Forelimb muscle (tissue), 1 donor: ENCODE data around the gene PSMB7. TPM values are rescaled to one million over a fixed set of nuclear protein-coding genes. Genes with fewer than 3 reads are reported as not detected.

Experiments
- DNase-seq: peaks from one replicate; pipeline ENCODE4 v3.0.0-alpha.2; 2013; ENCODE audit warnings: low read depth
- polyA plus RNA-seq: library from polyadenylated mRNA; unstranded; fragments of 120-200 nt; gene quantifications from one replicate; pipeline ENCODE4 v1.2.1, GENCODE V29; 2013; ENCODE audit not compliant: insufficient read length

PSMB7 gene
- polyA plus RNA-seq = 177 TPM

- DNase-seq = peak; percentile 70
Measured at GRCh38 chr9:124415102-124415851, at the start of gene PSMB7. Gene PSMB7 (minus strand): TSS chr9:124415442. CDS start chr9:124415425, 17 bp downstream.

- no peak for DNase-seq
Measured at GRCh38 chr9:124462739-124463138, 47.5 kb upstream of the PSMB7 start.

GRCh38 chr9:124458441-124458840, 43.2 kb upstream of the PSMB7 start:
- DNase-seq = no peak

- DNase-seq = no peak
Measured at GRCh38 chr9:124457887-124458431, 42.7 kb upstream of the PSMB7 start.

GRCh38 chr9:124457079-124457886, 42.0 kb upstream of the PSMB7 start:
- DNase-seq = no peak

- no peak for DNase-seq
Measured at GRCh38 chr9:124456341-124457078, 41.3 kb upstream of the PSMB7 start.

GRCh38 chr9:124455820-124456219, 40.6 kb upstream of the PSMB7 start:
- no peak for DNase-seq

GRCh38 chr9:124454791-124455443, 39.7 kb upstream of the PSMB7 start:
- DNase-seq = no peak

- no peak for DNase-seq
Measured at GRCh38 chr9:124454296-124454695, 39.1 kb upstream of the PSMB7 start.

- DNase-seq = no peak
Measured at GRCh38 chr9:124453586-124454191, 38.4 kb upstream of the PSMB7 start.

- no peak for DNase-seq
Measured at GRCh38 chr9:124452841-124453585, 37.8 kb upstream of the PSMB7 start.

GRCh38 chr9:124452326-124452725, 37.1 kb upstream of the PSMB7 start:
- no peak for DNase-seq

GRCh38 chr9:124450931-124451661, 35.9 kb upstream of the PSMB7 start:
- no peak for DNase-seq

- DNase-seq = no peak
Measured at GRCh38 chr9:124450241-124450924, 35.1 kb upstream of the PSMB7 start, which contains the start of gene ADGRD2. Gene ADGRD2 (plus strand): TSS chr9:124450451. CDS start chr9:124451667, 1,216 bp downstream.

- no peak for DNase-seq
Measured at GRCh38 chr9:124449381-124450151, 34.3 kb upstream of the PSMB7 start.

- no peak for DNase-seq
Measured at GRCh38 chr9:124448019-124448418, 32.8 kb upstream of the PSMB7 start.

GRCh38 chr9:124447297-124447661, 32.0 kb upstream of the PSMB7 start:
- DNase-seq = no peak

- DNase-seq = no peak
Measured at GRCh38 chr9:124444166-124444565, 28.9 kb upstream of the PSMB7 start.
